Measurements from ENCODE around the gene FBP2. TPM values are rescaled to one million over a fixed set of nuclear protein-coding genes. Genes with fewer than 3 reads are reported as not detected.

The FBP2 gene
- total and polyA plus RNA-seq, 11 donors, result 0.30 TPM; not detected in 10

DNA sequence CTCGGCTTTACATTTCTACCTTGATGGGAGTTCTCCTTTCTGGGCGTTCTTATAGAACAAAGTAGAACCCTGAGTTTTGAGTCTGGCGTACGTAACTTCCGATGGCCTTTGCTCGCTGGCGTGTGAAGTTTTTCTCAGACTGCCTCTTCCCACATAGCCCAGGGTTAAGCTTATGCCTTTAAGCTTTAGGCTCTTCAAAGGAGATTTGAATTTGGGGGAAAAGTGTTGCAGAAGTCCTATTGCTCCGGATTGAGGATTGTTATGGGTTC is 13.7 kb upstream of the FBP2 start:
- H3K27ac ChIP-seq, result no peak overlapping the region
- DNase-seq (no peak), ATAC-seq (no peak)
- H3K9me3 ChIP-seq, result no peaks in the 10 kb centered on the region
- peaks cover 0 to 11% (median 0%) of the 10 kb centered on the region in 12 donors for H3K4me1 ChIP-seq
- TF ChIP-seq POLR2A (IDR thresholded peaks at IDR 0.05), result no peak
- TF ChIP-seq, protein P1, sequence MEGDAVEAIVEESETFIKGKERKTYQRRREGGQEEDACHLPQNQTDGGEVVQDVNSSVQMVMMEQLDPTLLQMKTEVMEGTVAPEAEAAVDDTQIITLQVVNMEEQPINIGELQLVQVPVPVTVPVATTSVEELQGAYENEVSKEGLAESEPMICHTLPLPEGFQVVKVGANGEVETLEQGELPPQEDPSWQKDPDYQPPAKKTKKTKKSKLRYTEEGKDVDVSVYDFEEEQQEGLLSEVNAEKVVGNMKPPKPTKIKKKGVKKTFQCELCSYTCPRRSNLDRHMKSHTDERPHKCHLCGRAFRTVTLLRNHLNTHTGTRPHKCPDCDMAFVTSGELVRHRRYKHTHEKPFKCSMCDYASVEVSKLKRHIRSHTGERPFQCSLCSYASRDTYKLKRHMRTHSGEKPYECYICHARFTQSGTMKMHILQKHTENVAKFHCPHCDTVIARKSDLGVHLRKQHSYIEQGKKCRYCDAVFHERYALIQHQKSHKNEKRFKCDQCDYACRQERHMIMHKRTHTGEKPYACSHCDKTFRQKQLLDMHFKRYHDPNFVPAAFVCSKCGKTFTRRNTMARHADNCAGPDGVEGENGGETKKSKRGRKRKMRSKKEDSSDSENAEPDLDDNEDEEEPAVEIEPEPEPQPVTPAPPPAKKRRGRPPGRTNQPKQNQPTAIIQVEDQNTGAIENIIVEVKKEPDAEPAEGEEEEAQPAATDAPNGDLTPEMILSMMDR (IDR thresholded peaks at IDR 0.05), result no peak
- peaks cover 0 to 13% (median 0%) of the 10 kb centered on the region in 9 donors for H3K27me3 ChIP-seq
- WGBS, 4 donors, result 92 to 97% (median 94%) methylated on average over 8 of the region's 8 CpGs
- H3K36me3 ChIP-seq, result no peaks in the 10 kb centered on the region
- intact Hi-C loops (cut with DNase I), result no loop called here
- H3K4me3 ChIP-seq, result no peak overlapping the region

DNA sequence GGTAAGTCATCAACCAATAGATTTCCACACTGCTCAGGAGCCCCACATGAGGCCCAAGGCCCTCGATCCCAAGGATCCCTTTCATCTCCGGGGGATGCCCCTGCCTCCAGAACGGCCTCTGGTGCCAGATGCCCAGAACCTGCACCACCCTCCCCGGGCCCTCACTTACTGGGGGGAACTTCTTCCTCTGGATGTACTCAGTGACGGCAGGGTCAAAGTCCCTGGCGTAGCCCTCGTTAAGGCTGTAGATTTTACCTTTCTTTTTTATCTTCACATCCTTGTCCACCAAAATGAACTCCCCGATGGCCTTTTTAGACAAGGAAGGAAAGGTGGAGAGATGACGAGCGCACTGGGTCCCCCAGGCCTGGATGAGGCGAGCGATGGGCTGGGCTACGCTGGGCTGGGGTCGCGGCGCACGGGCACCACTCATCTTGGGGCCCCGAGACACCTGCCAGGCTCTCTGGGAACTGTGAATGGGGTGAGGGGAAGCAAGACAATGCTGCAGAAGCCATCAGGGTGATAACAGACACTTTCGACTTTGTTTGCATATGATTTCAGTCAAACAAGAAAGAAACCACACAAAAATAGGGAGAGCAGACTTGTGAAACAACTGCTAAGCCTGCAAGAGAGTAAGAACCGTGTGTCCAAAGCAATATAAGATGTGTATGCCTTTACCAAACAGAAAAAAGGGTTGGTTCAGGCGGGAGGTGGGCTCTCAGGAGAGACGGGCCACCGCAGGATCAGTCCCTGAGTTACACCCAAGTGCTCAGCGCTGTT is 13.2 kb upstream of the FBP2 start:
- ATAC-seq (no peak), DNase-seq (no peak)
- Histone ChIP-seq H3K4me1 (peaks cover 0 to 11% (median 0%) of the 10 kb centered on the region in 12 donors), H3K9me3 (no peaks in the 10 kb centered on the region), H3K27me3 (peaks cover 0 to 13% (median 0%) of the 10 kb centered on the region in 9 donors), H3K27ac (no peak overlapping the region), H3K4me3 (no peak overlapping the region), H3K36me3 (no peaks in the 10 kb centered on the region)
- intact Hi-C loops (cut with DNase I), result no loop called here
- WGBS, 4 donors, result 87 to 93% (median 89%) methylated on average over 24 of the region's 24 CpGs
- no peak for TF ChIP-seq POLR2A (IDR thresholded peaks at IDR 0.05)
- TF ChIP-seq, protein P1 (IDR thresholded peaks at IDR 0.05), result no peak

DNA sequence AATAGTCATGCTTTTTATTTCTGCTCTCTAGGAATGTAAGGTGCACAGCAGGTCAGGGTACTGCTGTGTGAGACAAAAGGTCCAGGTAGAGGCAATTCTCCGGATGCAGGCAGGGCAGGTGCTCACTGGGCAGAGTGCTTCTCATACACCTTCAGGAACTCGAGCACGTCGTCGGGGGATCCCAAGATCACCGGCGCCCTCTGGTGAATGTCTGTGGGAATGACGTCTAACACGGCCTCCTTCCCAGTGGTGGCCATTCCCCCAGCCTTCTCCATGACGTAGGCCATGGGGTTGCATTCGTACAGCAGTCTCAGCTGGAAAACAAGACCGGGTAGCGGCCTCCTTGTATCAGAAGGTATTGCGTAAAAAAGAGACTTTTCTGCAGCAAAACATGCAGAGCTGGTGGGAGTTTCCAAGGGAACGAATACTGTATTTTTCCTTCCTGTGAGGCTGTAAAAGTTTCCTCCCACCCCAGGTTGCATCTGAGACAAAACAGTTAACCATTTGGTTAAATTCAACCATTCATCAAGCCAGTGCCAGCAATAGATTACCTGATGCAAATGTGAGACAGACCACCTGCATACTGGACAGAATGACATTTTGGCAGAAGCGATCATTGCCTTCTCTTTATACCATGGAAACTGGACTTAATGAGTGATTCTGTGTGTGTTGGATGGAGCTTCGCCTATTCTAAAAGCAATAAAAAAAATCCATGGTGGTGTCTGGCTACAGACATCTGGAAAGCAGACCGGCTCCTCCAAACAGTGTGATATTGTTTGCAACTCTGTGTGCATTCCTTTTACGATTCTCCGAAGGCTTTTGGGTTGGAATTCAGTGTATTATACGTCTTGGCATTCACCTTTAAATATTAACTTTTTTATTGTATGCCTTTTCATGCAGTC is 9.9 kb upstream of the FBP2 start:
- WGBS, 4 donors, result 28 to 32% (median 29%) methylated on average over 21 of the region's 21 CpGs
- intact Hi-C loops (cut with DNase I), result no loop called here
- no peak overlapping the region for H3K4me3 ChIP-seq
- TF ChIP-seq, protein P1 (IDR thresholded peaks at IDR 0.05), result peak; percentile 30 to 65 (median 50)
- no peak for TF ChIP-seq POLR2A (IDR thresholded peaks at IDR 0.05)
- H3K27me3 ChIP-seq, result peaks cover 0 to 13% (median 0%) of the 10 kb centered on the region in 9 donors
- no peak overlapping the region for H3K27ac ChIP-seq
- ATAC-seq (peak; percentile 57 to 95 (median 80)), DNase-seq (peak in 4 of 5 donors; percentile 31 to 73 (median 46))
- H3K36me3 ChIP-seq, result no peaks in the 10 kb centered on the region
- peaks cover 0 to 11% (median 0%) of the 10 kb centered on the region in 12 donors for H3K4me1 ChIP-seq
- no peaks in the 10 kb centered on the region for H3K9me3 ChIP-seq

DNA sequence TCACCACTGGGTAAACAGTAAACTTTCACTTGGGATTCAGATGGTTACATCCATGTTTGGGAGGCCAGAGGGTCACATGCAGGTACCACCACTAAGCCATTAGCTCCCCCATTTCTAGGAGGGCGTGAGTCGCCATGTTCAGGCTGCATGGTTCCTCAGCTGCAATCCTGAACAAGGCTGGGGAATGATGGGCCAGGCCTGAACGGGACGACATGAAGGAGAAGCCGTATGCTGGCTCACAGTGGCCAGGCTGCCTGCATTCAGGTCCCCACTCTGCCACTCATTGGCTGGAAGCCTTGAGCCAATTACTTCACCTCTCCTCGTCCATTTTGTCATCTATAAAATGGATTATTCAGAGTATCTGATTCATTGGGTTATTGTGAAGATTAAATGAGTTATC is 9.0 kb upstream of the FBP2 start:
- intact Hi-C loops (cut with DNase I), result no loop called here
- WGBS, 4 donors, result 81 to 84% (median 82%) methylated on average over 6 of the region's 6 CpGs
- Histone ChIP-seq H3K4me1 (peaks cover 0 to 7% (median 0%) of the 10 kb centered on the region in 12 donors), H3K9me3 (no peaks in the 10 kb centered on the region), H3K27me3 (peaks cover 0 to 13% (median 0%) of the 10 kb centered on the region in 9 donors), H3K27ac (no peak overlapping the region), H3K4me3 (no peak overlapping the region), H3K36me3 (no peaks in the 10 kb centered on the region)
- TF ChIP-seq, protein P1 (IDR thresholded peaks at IDR 0.05), result no peak
- TF ChIP-seq POLR2A (IDR thresholded peaks at IDR 0.05), result no peak
- no peak for DNase-seq
- ATAC-seq, result no peak
